Left lung (tissue), 10 donors: ENCODE results near the gene SPINDOC. TPM values are rescaled to one million over a fixed set of nuclear protein-coding genes. Genes with fewer than 3 reads are reported as not detected.

Source experiments
- ATAC-seq: fragments of 200-7000 bp; cut with Tn5 transposase; one replicate; pipeline ENCODE4 v1.9.1; 2020; ENCODE audit warnings: moderate library complexity
- DNase-seq, 4 donors: peaks; one replicate each; pipeline ENCODE4 v3.0.0-alpha.2; 2013 to 2020
- H3K27ac ChIP-seq, 2 donors: fragments of 200-600 bp; sonication (generic) in 1 of 2; one replicate each; pipeline versions ENCODE4 v1.5.0 to v1.8.0; 2020 to 2021
- H3K27me3 ChIP-seq, 2 donors: fragments of 200-600 bp; sonication (generic) in 1 of 2; one replicate each; pipeline versions ENCODE4 v1.5.0 to v1.8.0; 2020 to 2021
- H3K36me3 ChIP-seq, 2 donors: fragments of 200-600 bp; sonication (generic) in 1 of 2; one replicate each; pipeline versions ENCODE4 v1.5.0 to v1.8.0; 2020 to 2021
- H3K4me1 ChIP-seq, 2 donors: fragments of 200-600 bp; one replicate each; pipeline ENCODE4 v1.8.0; 2021
- H3K4me3 ChIP-seq, 2 donors: fragments of 200-600 bp; sonication (generic) in 1 of 2; one replicate each; pipeline versions ENCODE4 v1.5.0 to v1.8.0; 2020 to 2021; ENCODE audit warnings: mild to moderate bottlenecking in 1 of 2
- H3K9me3 ChIP-seq, 2 donors: fragments of 200-600 bp; sonication (generic) in 1 of 2; one replicate each; pipeline versions ENCODE4 v1.5.0 to v1.8.0; 2020 to 2021
- CTCF ChIP-seq, 2 donors: fragments of 200-600 bp; sonication (generic) in 1 of 2; IDR thresholded peaks; one replicate each; pipeline versions ENCODE4 v1.5.0 to v1.8.0; 2021; ENCODE audit warnings: antibody characterized with exemption in 2 of 2
- intact Hi-C, 2 donors: fragments of 100-400 bp; cut with DNase I; formaldehyde crosslinking; loops; one replicate each; pipeline versions ENCODE4 v1.11.2 to v1.14.2; 2022
- polyA plus RNA-seq, 6 donors: library from polyadenylated mRNA; unstranded; fragments of 120-200 nt; gene quantifications; one replicate each; pipeline ENCODE4 v1.2.1, GENCODE V29; 2013; ENCODE audit not compliant: insufficient read length in 6 of 6
- total RNA-seq, 2 donors: library from RNA; stranded (reverse); fragmentation: NEBNext Ultra II Directional; extraction: Animal tissue kit (Norgen Biotek cat#: 25700); gene quantifications; one replicate each; pipeline ENCODE4 v1.2.1, GENCODE V29; 2021
- donor health status: DM: no; HTN: yes; CAD: no.
- donor health status: DM: no; HTN: no; CAD: no.

SPINDOC gene
- total and polyA plus RNA-seq, 8 donors = 20.3 to 46.2 (median 34.4) TPM

GRCh38 chr11:63817758-63818498, 4.7 kb downstream of the SPINDOC start:
- DNase-seq = no peak
- peaks cover 0 to 5% of the 10 kb centered on the region in 2 donors for H3K27me3 ChIP-seq
- intact Hi-C loops = no loop called here
- H3K4me3 ChIP-seq = no peak overlapping the region
- H3K4me1 ChIP-seq = peaks cover 13 to 24% of the 10 kb centered on the region in 2 donors
- peaks cover 0 to 64% of the 10 kb centered on the region in 2 donors for H3K36me3 ChIP-seq
- no peak for TF ChIP-seq CTCF (IDR thresholded peaks at IDR 0.05)
- no peaks in the 10 kb centered on the region for H3K9me3 ChIP-seq
- no peak for ATAC-seq
- no peak overlapping the region for H3K27ac ChIP-seq

GRCh38 chr11:63818609-63819008, 5.4 kb downstream of the SPINDOC start:
- Histone ChIP-seq H3K27ac (no peak overlapping the region), H3K4me3 (no peak overlapping the region), H3K9me3 (no peaks in the 10 kb centered on the region), H3K36me3 (peaks cover 0 to 71% of the 10 kb centered on the region in 2 donors), H3K27me3 (peaks cover 0 to 5% of the 10 kb centered on the region in 2 donors), H3K4me1 (peaks cover 13 to 23% of the 10 kb centered on the region in 2 donors)
- DNase-seq (no peak), ATAC-seq (no peak)
- intact Hi-C loops = no loop called here
- TF ChIP-seq CTCF (IDR thresholded peaks at IDR 0.05) = no peak

- no peak overlapping the region for H3K27ac ChIP-seq
- H3K4me1 ChIP-seq = no peaks in the 10 kb centered on the region
- intact Hi-C loops = no loop called here
- H3K36me3 ChIP-seq = peaks cover 0 to 94% of the 10 kb centered on the region in 2 donors
- ATAC-seq (no peak), DNase-seq (no peak)
- no peak for TF ChIP-seq CTCF (IDR thresholded peaks at IDR 0.05)
- no peak overlapping the region for H3K4me3 ChIP-seq
- no peaks in the 10 kb centered on the region for H3K27me3 ChIP-seq
- H3K9me3 ChIP-seq = no peaks in the 10 kb centered on the region
These were observed 8.2 kb downstream of the SPINDOC start for GRCh38 chr11:63821411-63821810.

- H3K4me1 ChIP-seq = no peaks in the 10 kb centered on the region
- no peaks in the 10 kb centered on the region for H3K9me3 ChIP-seq
- TF ChIP-seq CTCF (IDR thresholded peaks at IDR 0.05) = no peak
- H3K4me3 ChIP-seq = no peak overlapping the region
- H3K36me3 ChIP-seq = peaks cover 0 to 61% of the 10 kb centered on the region in 2 donors
- DNase-seq (no peak), ATAC-seq (no peak)
- no peaks in the 10 kb centered on the region for H3K27me3 ChIP-seq
- no peak overlapping the region for H3K27ac ChIP-seq
- intact Hi-C loops = no loop called here
These were observed 13.4 kb downstream of the SPINDOC start for GRCh38 chr11:63826471-63827190.

GRCh38 chr11:63829823-63830489, 16.7 kb downstream of the SPINDOC start:
- no peak for TF ChIP-seq CTCF (IDR thresholded peaks at IDR 0.05)
- intact Hi-C loops = loop anchor here (10.0 kb wide), 2 partner anchors 115 to 325 kb away; no protein-coding TSS in a partner anchor
- ATAC-seq = peak; percentile 64

More at GRCh38 chr11:63829823-63830489, 16.7 kb downstream of the SPINDOC start:
- H3K27ac ChIP-seq = no peak overlapping the region
- no peaks in the 10 kb centered on the region for H3K27me3 ChIP-seq
- DNase-seq = peak in 1 of 4 donors; percentile 28
- no peaks in the 10 kb centered on the region for H3K4me1 ChIP-seq
- H3K4me3 ChIP-seq = no peak overlapping the region
- no peaks in the 10 kb centered on the region for H3K9me3 ChIP-seq
- peaks cover 0 to 28% of the 10 kb centered on the region in 2 donors for H3K36me3 ChIP-seq
